ENCODE data around the gene CORO2A.
"Not testable (repeated sequence)": the region's sequence is repeated elsewhere in the genome, so short reads cannot be mapped to it uniquely, and the experiment has no call there.

The CORO2A gene

GRCh38 chr9:98134702-98135557 is 57.5 kb downstream of the CORO2A start:
- DNase-seq = no peak

- DNase-seq = peak; percentile 1
These were observed 59.4 kb downstream of the CORO2A start for GRCh38 chr9:98132806-98133631.

GRCh38 chr9:98132158-98132557 is 60.3 kb downstream of the CORO2A start:
- no peak for DNase-seq

- DNase-seq = no peak
These were observed 61.7 kb downstream of the CORO2A start for GRCh38 chr9:98130576-98131228.

GRCh38 chr9:98130060-98130459 is 62.4 kb downstream of the CORO2A start:
- DNase-seq = not testable (repeated sequence)

GRCh38 chr9:98129451-98129881 is 63.0 kb downstream of the CORO2A start:
- DNase-seq = peak; percentile 93

GRCh38 chr9:98128316-98128715 is 64.1 kb downstream of the CORO2A start:
- no peak for DNase-seq

- DNase-seq = no peak
These were observed 65.2 kb downstream of the CORO2A start for GRCh38 chr9:98127226-98127625.

- no peak for DNase-seq
These were observed 67.6 kb downstream of the CORO2A start for GRCh38 chr9:98124637-98125426.

GRCh38 chr9:98124091-98124490 is 68.3 kb downstream of the CORO2A start:
- not testable (repeated sequence) for DNase-seq

- DNase-seq = peak; percentile 6
These were observed 71.4 kb downstream of the CORO2A start for GRCh38 chr9:98121058-98121457.

GRCh38 chr9:98120476-98120875 is 72.0 kb downstream of the CORO2A start:
- DNase-seq = no peak

GRCh38 chr9:98118640-98119601 is 73.5 kb downstream of the CORO2A start, which contains the start of gene TRIM14:
Gene TRIM14 (minus strand): TSS chr9:98119222. CDS start chr9:98119188, 34 bp downstream.
- peak; percentile 92 for DNase-seq

GRCh38 chr9:98117984-98118639 is 74.3 kb downstream of the CORO2A start:
- peak; percentile 63 for DNase-seq

GRCh38 chr9:98117097-98117496 is 75.3 kb downstream of the CORO2A start:
- DNase-seq = not testable (repeated sequence)

GRCh38 chr9:98109052-98109451 is 83.4 kb downstream of the CORO2A start:
- DNase-seq = no peak

- peak; percentile 75 for DNase-seq
These were observed 83.9 kb downstream of the CORO2A start for GRCh38 chr9:98108531-98109031.

- peak; percentile 25 for DNase-seq
These were observed 84.5 kb downstream of the CORO2A start for GRCh38 chr9:98107926-98108325.

GRCh38 chr9:98105006-98105405 is 87.4 kb downstream of the CORO2A start:
- no peak for DNase-seq

GRCh38 chr9:98104445-98104881 is 88.0 kb downstream of the CORO2A start:
- DNase-seq = peak; percentile 44

Data from inflammatory macrophage treated with lipopolysaccharide for 4 hours (primary cell).